ENCODE data around the gene NLRP5.

DNA sequence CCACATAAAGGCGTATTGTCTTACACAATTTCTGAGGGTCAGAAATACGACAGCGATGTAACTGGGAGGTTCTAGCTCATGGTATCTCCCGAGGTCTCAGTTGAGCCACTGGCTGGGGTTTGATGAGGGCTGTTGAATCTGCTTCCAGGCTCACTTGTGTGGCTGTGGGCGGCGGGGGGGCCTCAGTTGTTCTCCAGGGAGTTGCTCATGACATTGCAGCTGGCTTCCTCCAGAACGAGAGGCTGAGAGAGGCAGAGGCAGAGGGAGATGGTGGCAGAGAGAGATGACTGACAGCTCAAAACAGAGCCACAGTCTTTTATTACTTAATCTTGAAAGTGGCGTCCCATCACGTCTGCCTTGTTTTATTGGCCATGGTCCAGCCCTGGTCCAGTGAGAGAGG lies 6.2 kb upstream of the NLRP5 start:
- TF ChIP-seq TAF1 (IDR thresholded peaks at IDR 0.05; ENCODE audit: borderline replicate concordance, low read depth, low read length) (no peak), POLR2A (IDR thresholded peaks at IDR 0.05; ENCODE audit: low read depth, low read length) (no peak), POLR2AphosphoS5 (IDR thresholded peaks at IDR 0.05; ENCODE audit: low read depth, low read length) (no peak)

All from GM12892 (cell line).